PC-3 (cell line): ENCODE data around the gene DPCD.

ENCODE experiments used
- EZH2 ChIP-seq: fragments of 300-600 bp; sonication (generic); IDR thresholded peaks from one replicate; pipeline ENCODE4 v1.6.1; 2017; ENCODE audit warnings: antibody characterized with exemption, mild to moderate bottlenecking, low read length; ENCODE audit not compliant: unreplicated experiment
- TF ChIP-seq, protein P1 (sequence below): fragments of 300-600 bp; sonication (generic); conservative IDR thresholded peaks from 2 replicates; pipeline ENCODE4 v1.5.1; 2017; ENCODE audit warnings: antibody characterized with exemption, low read depth, mild to moderate bottlenecking, low read length

DNA sequence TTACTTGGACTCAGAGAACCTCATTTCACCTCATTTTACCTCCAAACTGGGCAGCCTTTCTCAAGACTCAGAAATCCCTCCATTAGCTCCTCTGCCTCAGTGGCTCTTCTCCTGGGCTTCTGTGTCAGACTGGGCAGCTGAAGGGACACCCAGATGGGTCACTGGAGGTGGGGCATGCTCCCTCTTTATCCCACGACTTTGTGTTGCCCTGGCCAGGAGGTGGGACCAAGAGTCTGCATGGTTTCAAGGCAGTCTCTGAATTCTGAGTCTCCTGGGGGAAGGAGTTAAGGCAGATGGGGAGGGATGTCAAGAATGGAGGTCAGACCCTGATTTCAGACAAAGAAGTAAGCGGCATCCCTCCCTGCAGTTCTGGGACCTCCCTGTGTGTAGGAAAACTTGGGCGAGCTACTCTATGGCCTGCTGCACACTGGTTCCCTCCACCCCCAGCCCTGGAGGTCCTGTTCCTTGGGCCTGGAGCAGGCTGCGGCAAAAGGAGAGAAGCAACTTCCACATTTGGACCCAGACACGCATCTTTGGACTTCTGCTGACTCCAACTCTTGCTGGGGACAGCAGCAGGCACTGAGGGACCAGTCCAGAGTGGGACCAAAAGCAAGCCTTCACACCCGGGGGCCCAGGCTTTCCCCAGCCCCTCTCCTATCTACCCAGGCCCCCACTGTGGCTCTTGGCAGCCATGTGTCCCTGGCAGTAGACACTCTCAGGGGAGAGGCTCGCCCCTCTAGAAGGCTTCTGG lies 10.8 kb upstream of the DPCD start:
- no peak for TF ChIP-seq EZH2
- TF ChIP-seq, protein P1, sequence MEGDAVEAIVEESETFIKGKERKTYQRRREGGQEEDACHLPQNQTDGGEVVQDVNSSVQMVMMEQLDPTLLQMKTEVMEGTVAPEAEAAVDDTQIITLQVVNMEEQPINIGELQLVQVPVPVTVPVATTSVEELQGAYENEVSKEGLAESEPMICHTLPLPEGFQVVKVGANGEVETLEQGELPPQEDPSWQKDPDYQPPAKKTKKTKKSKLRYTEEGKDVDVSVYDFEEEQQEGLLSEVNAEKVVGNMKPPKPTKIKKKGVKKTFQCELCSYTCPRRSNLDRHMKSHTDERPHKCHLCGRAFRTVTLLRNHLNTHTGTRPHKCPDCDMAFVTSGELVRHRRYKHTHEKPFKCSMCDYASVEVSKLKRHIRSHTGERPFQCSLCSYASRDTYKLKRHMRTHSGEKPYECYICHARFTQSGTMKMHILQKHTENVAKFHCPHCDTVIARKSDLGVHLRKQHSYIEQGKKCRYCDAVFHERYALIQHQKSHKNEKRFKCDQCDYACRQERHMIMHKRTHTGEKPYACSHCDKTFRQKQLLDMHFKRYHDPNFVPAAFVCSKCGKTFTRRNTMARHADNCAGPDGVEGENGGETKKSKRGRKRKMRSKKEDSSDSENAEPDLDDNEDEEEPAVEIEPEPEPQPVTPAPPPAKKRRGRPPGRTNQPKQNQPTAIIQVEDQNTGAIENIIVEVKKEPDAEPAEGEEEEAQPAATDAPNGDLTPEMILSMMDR = no peak
